Parathyroid adenoma (tissue), 2 donors: ENCODE data around the gene MAGI1.

Experiments used
- H2AFZ ChIP-seq: fragments of 300-600 bp; sonication (generic); one replicate; pipeline ENCODE4 v1.7.0; 2017; ENCODE audit warnings: antibody characterized with exemption, mild to moderate bottlenecking
- H3K27ac ChIP-seq: fragments of 300-600 bp; sonication (generic); one replicate; pipeline ENCODE4 v1.7.0; 2017
- H3K27me3 ChIP-seq: fragments of 300-600 bp; sonication (generic); one replicate; pipeline ENCODE4 v1.7.0; 2017; ENCODE audit warnings: low read length; ENCODE audit not compliant: control insufficient read depth, insufficient read depth
- H3K36me3 ChIP-seq: fragments of 300-600 bp; sonication (generic); one replicate; pipeline ENCODE4 v1.7.0; 2017; ENCODE audit warnings: low read length; ENCODE audit not compliant: control insufficient read depth, insufficient read depth
- H3K4me1 ChIP-seq: fragments of 300-600 bp; sonication (generic); one replicate; pipeline ENCODE4 v1.7.0; 2017; ENCODE audit warnings: control low read depth
- H3K4me2 ChIP-seq: fragments of 300-600 bp; sonication (generic); one replicate; pipeline ENCODE4 v1.7.0; 2017; ENCODE audit warnings: low read length
- H3K4me3 ChIP-seq: fragments of 300-600 bp; sonication (generic); one replicate; pipeline ENCODE4 v1.7.0; 2017; ENCODE audit warnings: low read depth, low read length
- H3K79me2 ChIP-seq: fragments of 300-600 bp; sonication (generic); one replicate; pipeline ENCODE4 v1.7.0; 2017; ENCODE audit warnings: control low read depth
- H3K9ac ChIP-seq: fragments of 300-600 bp; sonication (generic); one replicate; pipeline ENCODE4 v1.7.0; 2017; ENCODE audit warnings: mild to moderate bottlenecking
- H3K9me3 ChIP-seq: fragments of 300-600 bp; sonication (generic); one replicate; pipeline ENCODE4 v1.7.0; 2017; ENCODE audit warnings: low read length; ENCODE audit not compliant: control insufficient read depth
- TF ChIP-seq, protein P1 (sequence below): fragments of 300-600 bp; sonication (generic); IDR thresholded peaks from one replicate; pipeline ENCODE4 v1.7.0; 2017; ENCODE audit warnings: antibody characterized with exemption, mild to moderate bottlenecking
- donor health status: primary hyperparathyroidism.

The MAGI1 gene

DNA sequence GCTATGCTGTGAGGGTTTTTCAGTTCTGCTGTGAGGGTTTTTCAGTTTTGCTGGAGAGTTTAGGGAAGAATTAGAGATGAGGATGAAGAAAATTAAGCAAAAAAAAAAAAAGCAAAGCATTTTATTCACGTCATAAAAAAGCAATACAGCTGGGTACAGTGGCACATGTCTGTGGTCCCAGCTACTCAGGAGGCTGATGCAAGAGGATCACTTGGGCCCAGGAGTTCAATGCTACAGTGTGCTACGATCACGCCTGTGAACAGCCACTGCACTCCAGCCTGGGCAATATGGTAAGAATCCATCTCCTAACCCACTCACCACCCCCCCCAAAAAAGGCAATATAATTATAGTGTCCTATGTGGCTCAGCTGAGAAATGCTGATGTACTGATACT lies 162.7 kb downstream of the MAGI1 start:
- Histone ChIP-seq H3K27ac (no peak overlapping the region), H2AFZ (no peak overlapping the region), H3K36me3 (no peaks in the 10 kb centered on the region), H3K9ac (no peak overlapping the region), H3K4me3 (no peak overlapping the region), H3K27me3 (no peaks in the 10 kb centered on the region), H3K9me3 (no peaks in the 10 kb centered on the region), H3K4me2 (no peak overlapping the region), H3K79me2 (peaks cover 13% of the 10 kb centered on the region), H3K4me1 (no peaks in the 10 kb centered on the region)
- TF ChIP-seq, protein P1, sequence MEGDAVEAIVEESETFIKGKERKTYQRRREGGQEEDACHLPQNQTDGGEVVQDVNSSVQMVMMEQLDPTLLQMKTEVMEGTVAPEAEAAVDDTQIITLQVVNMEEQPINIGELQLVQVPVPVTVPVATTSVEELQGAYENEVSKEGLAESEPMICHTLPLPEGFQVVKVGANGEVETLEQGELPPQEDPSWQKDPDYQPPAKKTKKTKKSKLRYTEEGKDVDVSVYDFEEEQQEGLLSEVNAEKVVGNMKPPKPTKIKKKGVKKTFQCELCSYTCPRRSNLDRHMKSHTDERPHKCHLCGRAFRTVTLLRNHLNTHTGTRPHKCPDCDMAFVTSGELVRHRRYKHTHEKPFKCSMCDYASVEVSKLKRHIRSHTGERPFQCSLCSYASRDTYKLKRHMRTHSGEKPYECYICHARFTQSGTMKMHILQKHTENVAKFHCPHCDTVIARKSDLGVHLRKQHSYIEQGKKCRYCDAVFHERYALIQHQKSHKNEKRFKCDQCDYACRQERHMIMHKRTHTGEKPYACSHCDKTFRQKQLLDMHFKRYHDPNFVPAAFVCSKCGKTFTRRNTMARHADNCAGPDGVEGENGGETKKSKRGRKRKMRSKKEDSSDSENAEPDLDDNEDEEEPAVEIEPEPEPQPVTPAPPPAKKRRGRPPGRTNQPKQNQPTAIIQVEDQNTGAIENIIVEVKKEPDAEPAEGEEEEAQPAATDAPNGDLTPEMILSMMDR: no peak

DNA sequence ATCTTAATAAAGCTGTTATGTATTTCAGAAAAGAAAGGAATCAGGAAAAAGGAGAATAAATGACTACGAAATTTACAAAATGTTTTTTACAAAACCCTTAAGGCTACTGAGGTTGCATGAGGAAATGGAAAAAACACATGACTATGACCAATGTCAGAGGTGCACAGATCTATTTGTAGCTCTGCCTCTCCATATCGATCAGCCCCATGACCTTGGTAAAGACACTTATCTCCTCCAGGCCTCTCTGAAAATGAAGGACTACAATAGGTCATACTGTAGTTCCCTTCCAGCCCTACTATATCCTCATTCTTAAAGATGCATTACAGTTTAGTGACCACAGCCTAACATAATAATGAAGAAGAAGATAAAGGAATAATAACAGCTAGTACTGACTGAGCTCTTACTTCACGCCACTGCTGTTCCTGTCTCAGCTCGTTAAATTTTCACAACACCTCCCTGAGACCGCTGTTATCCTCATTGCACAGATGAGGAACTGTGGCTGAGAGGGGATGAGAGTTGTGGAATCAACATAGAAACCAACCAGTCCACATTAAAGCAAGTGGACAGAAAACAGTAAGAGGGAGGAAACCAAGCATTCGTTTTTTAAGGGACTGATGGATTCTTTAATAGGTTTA lies 163.2 kb downstream of the MAGI1 start:
- Histone ChIP-seq H3K4me3 (no peak overlapping the region), H2AFZ (no peak overlapping the region), H3K4me2 (no peak overlapping the region), H3K9me3 (no peaks in the 10 kb centered on the region), H3K27me3 (no peaks in the 10 kb centered on the region), H3K4me1 (no peaks in the 10 kb centered on the region), H3K36me3 (no peaks in the 10 kb centered on the region), H3K27ac (no peak overlapping the region), H3K9ac (no peak overlapping the region), H3K79me2 (peaks cover 13% of the 10 kb centered on the region)
- TF ChIP-seq, protein P1: no peak

DNA sequence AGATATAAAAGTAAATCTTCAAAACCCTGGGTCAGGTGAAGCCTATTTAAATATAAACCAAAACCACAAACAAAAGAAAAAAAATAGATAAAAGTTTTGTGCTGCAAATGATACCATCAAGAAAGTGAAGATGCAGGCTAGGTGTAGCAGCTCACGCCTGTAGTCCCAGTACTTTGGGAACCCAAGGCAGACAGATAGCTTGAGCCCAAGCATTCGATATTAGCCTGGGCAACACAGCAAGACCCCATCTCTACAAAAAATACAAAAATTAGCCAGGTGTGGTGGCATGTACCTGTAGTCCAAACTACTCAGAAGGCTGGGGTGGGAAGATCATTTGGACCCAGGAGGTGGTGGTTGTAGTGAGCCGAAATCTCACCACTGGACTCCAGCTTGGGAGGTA lies 164.8 kb downstream of the MAGI1 start:
- Histone ChIP-seq H3K27ac (no peak overlapping the region), H3K27me3 (no peaks in the 10 kb centered on the region), H2AFZ (no peak overlapping the region), H3K79me2 (peaks cover 11% of the 10 kb centered on the region), H3K4me2 (no peak overlapping the region), H3K36me3 (no peaks in the 10 kb centered on the region), H3K4me1 (no peaks in the 10 kb centered on the region), H3K9ac (no peak overlapping the region), H3K9me3 (no peaks in the 10 kb centered on the region), H3K4me3 (no peak overlapping the region)
- TF ChIP-seq, protein P1: no peak

DNA sequence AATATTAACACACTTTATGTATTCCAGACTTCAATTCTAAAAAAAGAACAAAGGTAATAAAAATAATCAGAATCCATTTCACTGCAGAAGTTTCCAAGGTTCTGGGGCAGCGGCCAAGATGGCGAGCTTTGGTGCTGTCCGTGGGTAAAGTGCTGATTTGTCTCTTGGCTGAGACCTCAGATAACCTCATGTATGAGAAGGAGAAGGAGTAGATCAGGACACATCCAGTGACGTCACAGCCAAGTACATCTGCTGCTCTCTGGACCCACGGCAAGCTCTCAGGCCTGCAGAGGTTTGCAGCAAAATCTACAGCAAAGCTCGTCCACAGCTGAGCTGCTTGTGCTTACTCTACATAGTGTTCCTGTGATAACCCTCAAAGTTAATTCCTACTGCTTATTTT lies 165.7 kb downstream of the MAGI1 start:
- TF ChIP-seq, protein P1: no peak
- Histone ChIP-seq H3K4me1 (no peaks in the 10 kb centered on the region), H3K36me3 (no peaks in the 10 kb centered on the region)

More for the DNA sequence above, 165.7 kb downstream of the MAGI1 start:
- Histone ChIP-seq H2AFZ (no peak overlapping the region), H3K9ac (no peak overlapping the region), H3K4me2 (no peak overlapping the region), H3K27ac (no peak overlapping the region), H3K4me3 (no peak overlapping the region), H3K79me2 (peaks cover 11% of the 10 kb centered on the region), H3K27me3 (no peaks in the 10 kb centered on the region), H3K9me3 (no peaks in the 10 kb centered on the region)
